ENCODE results near the gene PPT2.
A peak's percentile ranks its signal among the peaks of the same experiment; 100 is the strongest.

The PPT2 gene

GRCh38 chr6:32147401-32148132, 6.4 kb upstream of the PPT2 start:
- Histone ChIP-seq H3K27me3 (ENCODE audit: control insufficient read depth, insufficient read depth, low read length) (peaks cover 28% of the 10 kb centered on the region), H3K4me1 (ENCODE audit: control insufficient read depth, low read depth, low read length) (peaks cover 18% of the 10 kb centered on the region), H3K9ac (ENCODE audit: low read length) (no peak overlapping the region), H3K27ac (ENCODE audit: low read length) (no peak overlapping the region), H3K36me3 (ENCODE audit: control insufficient read depth, low read depth, low read length) (no peaks in the 10 kb centered on the region), H3K4me3 (ENCODE audit: low read length) (no peak overlapping the region), H3K9me3 (ENCODE audit: control insufficient read depth, low read depth, low read length) (no peaks in the 10 kb centered on the region)

DNA sequence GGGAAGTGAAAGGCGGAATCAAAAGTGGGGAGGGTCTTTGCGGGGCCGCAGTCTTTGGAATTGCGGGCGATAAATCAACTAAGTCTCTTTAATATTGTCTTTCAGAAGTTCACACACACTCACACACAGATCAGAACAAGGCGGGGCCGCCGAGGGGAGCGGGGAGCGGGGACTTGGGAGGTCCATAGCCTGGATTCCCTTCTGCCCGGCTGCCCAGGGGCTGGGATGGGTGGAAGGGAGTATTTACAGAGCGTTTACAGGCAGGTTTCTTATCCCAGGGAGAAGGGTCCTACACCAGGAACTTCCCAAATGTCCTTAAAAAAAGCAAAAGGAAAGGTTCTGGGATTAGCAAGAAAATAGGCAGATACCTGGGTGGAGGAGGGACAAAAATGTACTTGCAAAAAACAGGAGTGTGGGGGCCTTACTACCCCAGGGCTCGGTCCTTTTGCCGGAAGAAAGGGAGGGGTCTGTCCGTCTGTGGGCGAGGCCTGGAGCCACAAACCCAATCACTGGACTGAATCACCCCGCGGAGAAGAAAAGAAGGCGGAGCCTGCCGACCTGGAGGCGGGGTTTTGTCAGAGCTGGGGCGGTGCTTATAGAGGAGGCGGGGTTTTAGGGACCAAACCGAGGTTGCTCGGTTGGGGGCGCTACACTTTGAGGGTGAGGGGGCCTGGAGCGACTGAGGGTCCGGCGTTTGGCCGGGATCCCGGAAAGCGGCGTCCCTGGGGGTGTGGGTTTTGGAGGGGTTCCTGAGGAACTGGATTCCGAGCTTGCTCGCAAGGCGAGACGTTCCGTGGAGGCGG, 5.5 kb upstream of the PPT2 start:
- Histone ChIP-seq H3K4me3 (ENCODE audit: low read length) (no peak overlapping the region), H3K4me1 (ENCODE audit: control insufficient read depth, low read depth, low read length) (peaks cover 24% of the 10 kb centered on the region)

GRCh38 chr6:32149092-32149755, 4.7 kb upstream of the PPT2 start:
- H3K27ac ChIP-seq (ENCODE audit: low read length) = no peak overlapping the region
- H3K27me3 ChIP-seq (ENCODE audit: control insufficient read depth, insufficient read depth, low read length) = peaks cover 35% of the 10 kb centered on the region
- H3K9me3 ChIP-seq (ENCODE audit: control insufficient read depth, low read depth, low read length) = no peaks in the 10 kb centered on the region
- H3K4me1 ChIP-seq (ENCODE audit: control insufficient read depth, low read depth, low read length) = peaks cover 24% of the 10 kb centered on the region
- no peak overlapping the region for H3K9ac ChIP-seq (ENCODE audit: low read length)
- H3K36me3 ChIP-seq (ENCODE audit: control insufficient read depth, low read depth, low read length) = no peaks in the 10 kb centered on the region
- H3K4me3 ChIP-seq (ENCODE audit: low read length) = no peak overlapping the region

More for the DNA sequence above, 5.5 kb upstream of the PPT2 start:
- Histone ChIP-seq H3K27me3 (ENCODE audit: control insufficient read depth, insufficient read depth, low read length) (peaks cover 35% of the 10 kb centered on the region), H3K9me3 (ENCODE audit: control insufficient read depth, low read depth, low read length) (no peaks in the 10 kb centered on the region), H3K9ac (ENCODE audit: low read length) (no peak overlapping the region), H3K36me3 (ENCODE audit: control insufficient read depth, low read depth, low read length) (no peaks in the 10 kb centered on the region), H3K27ac (ENCODE audit: low read length) (no peak overlapping the region)

- Histone ChIP-seq H3K9ac (ENCODE audit: low read length) (no peak overlapping the region), H3K4me1 (ENCODE audit: control insufficient read depth, low read depth, low read length) (peaks cover 27% of the 10 kb centered on the region), H3K9me3 (ENCODE audit: control insufficient read depth, low read depth, low read length) (no peaks in the 10 kb centered on the region), H3K27me3 (ENCODE audit: control insufficient read depth, insufficient read depth, low read length) (peaks cover 35% of the 10 kb centered on the region), H3K27ac (ENCODE audit: low read length) (no peak overlapping the region), H3K36me3 (ENCODE audit: control insufficient read depth, low read depth, low read length) (no peaks in the 10 kb centered on the region), H3K4me3 (ENCODE audit: low read length) (peak overlapping the region; percentile 47)
These were observed 3.7 kb upstream of the PPT2 start for GRCh38 chr6:32149932-32150870.

DNA sequence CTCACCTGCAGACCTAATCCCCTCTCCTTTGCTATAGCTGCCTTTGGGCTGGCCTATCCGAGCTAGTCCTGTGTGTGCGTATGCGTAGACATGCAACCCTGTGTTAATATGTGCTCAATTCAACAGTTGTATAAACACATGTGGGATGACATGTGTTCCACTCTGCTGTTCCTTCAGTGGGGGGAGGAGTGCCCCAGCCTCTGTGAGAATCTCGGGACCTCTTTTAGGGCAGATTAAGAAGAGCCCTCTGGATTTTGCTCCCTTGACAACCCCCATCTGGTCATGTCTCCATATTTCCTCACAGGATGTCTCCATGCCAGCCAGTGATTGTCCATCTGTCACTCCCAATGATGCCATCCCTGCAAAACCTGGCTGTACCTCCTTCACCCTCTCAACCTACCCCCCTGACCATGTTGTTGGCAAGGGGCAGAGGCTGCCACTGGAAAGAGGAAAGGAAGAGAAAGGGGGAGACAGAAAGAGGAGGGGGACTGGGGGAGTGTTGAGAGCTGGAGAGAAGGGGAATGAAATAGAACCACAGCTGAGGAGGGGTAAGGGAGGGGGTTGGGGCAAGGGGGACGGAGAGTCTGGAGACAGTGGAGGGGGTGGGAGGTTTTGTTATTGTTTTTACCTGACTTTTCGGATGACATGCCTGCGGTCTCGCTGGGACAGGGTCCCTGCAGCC, 2.6 kb upstream of the PPT2 start:
- Histone ChIP-seq H3K4me3 (ENCODE audit: low read length) (peak overlapping the region; percentile 47), H3K36me3 (ENCODE audit: control insufficient read depth, low read depth, low read length) (peaks cover 5% of the 10 kb centered on the region), H3K27me3 (ENCODE audit: control insufficient read depth, insufficient read depth, low read length) (peaks cover 35% of the 10 kb centered on the region), H3K9ac (ENCODE audit: low read length) (no peak overlapping the region), H3K4me1 (ENCODE audit: control insufficient read depth, low read depth, low read length) (peaks cover 27% of the 10 kb centered on the region), H3K27ac (ENCODE audit: low read length) (no peak overlapping the region), H3K9me3 (ENCODE audit: control insufficient read depth, low read depth, low read length) (no peaks in the 10 kb centered on the region)

- Histone ChIP-seq H3K36me3 (ENCODE audit: control insufficient read depth, low read depth, low read length) (peaks cover 7% of the 10 kb centered on the region), H3K9ac (ENCODE audit: low read length) (peak within 1 kb of the TSS; percentile 95), H3K4me1 (ENCODE audit: control insufficient read depth, low read depth, low read length) (peaks cover 23% of the 10 kb centered on the region), H3K27ac (ENCODE audit: low read length) (no peak within 1 kb of the TSS), H3K9me3 (ENCODE audit: control insufficient read depth, low read depth, low read length) (no peaks in the 10 kb centered on the region), H3K27me3 (ENCODE audit: control insufficient read depth, insufficient read depth, low read length) (peaks cover 35% of the 10 kb centered on the region), H3K4me3 (ENCODE audit: low read length) (peak within 1 kb of the TSS; percentile 98)
These were observed 1.8 kb upstream of the PPT2 start, which contains the start of gene PRRT1 for GRCh38 chr6:32151863-32152768. Gene PRRT1, minus strand, starts transcription at chr6:32151939. Its CDS starts 112 bp downstream, at chr6:32151827.

DNA sequence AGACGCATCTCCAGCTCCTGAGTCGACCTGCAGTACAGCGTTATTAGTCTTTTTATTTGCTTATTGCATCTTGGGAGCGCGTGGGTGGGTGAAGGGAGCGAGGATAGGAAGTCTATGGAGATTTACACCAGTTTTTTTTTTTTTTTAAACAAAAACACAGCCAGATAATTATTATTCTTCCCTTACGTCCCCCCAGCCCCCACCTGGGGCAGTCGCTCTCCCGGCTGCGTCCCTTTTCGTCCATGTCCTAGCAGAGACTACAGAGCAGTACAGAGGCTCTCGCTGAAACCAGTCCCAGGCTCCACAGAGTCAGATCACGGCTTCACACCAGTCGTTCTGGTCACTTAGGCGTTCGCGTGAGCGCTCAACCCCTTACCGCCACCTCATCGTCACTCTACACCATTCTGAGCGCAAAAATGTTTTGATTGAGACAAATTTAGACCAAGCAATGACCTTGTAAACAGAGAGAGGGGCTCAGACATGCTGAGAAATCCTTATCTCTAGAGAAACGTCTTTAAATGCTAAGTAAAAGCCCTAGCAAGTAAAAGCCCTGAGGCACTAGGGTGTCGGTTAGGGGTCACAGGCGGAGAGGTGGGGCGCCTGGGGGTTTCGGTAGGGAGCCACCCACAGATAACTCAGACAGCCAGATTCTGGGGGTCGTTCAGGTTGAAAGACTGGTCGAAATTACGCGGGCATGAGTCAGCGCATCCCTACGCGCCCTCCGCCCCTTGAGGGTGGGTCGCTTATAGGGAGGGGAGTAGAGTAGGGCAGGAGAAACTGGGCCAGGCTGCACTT, 975 bp upstream of the PPT2 start:
- Histone ChIP-seq H3K9me3 (ENCODE audit: control insufficient read depth, low read depth, low read length) (no peaks in the 10 kb centered on the region), H3K27ac (ENCODE audit: low read length) (peak overlapping the region; percentile 85), H3K4me3 (ENCODE audit: low read length) (peak overlapping the region; percentile 98), H3K9ac (ENCODE audit: low read length) (peak overlapping the region; percentile 95), H3K27me3 (ENCODE audit: control insufficient read depth, insufficient read depth, low read length) (peaks cover 35% of the 10 kb centered on the region), H3K4me1 (ENCODE audit: control insufficient read depth, low read depth, low read length) (peaks cover 23% of the 10 kb centered on the region), H3K36me3 (ENCODE audit: control insufficient read depth, low read depth, low read length) (peaks cover 15% of the 10 kb centered on the region)

- Histone ChIP-seq H3K36me3 (ENCODE audit: control insufficient read depth, low read depth, low read length) (peaks cover 23% of the 10 kb centered on the region), H3K27ac (ENCODE audit: low read length) (no peak overlapping the region), H3K4me1 (ENCODE audit: control insufficient read depth, low read depth, low read length) (peaks cover 23% of the 10 kb centered on the region), H3K9ac (ENCODE audit: low read length) (peak overlapping the region; percentile 95), H3K27me3 (ENCODE audit: control insufficient read depth, insufficient read depth, low read length) (peaks cover 32% of the 10 kb centered on the region), H3K4me3 (ENCODE audit: low read length) (peak overlapping the region; percentile 98), H3K9me3 (ENCODE audit: control insufficient read depth, low read depth, low read length) (no peaks in the 10 kb centered on the region)
These were observed 697 bp downstream of the PPT2 start for GRCh38 chr6:32154514-32155161.

- peaks cover 16% of the 10 kb centered on the region for H3K4me1 ChIP-seq (ENCODE audit: control insufficient read depth, low read depth, low read length)
- H3K36me3 ChIP-seq (ENCODE audit: control insufficient read depth, low read depth, low read length) = peaks cover 23% of the 10 kb centered on the region
- no peak overlapping the region for H3K9ac ChIP-seq (ENCODE audit: low read length)
- peaks cover 14% of the 10 kb centered on the region for H3K27me3 ChIP-seq (ENCODE audit: control insufficient read depth, insufficient read depth, low read length)
- H3K4me3 ChIP-seq (ENCODE audit: low read length) = no peak overlapping the region
- H3K27ac ChIP-seq (ENCODE audit: low read length) = no peak overlapping the region
- H3K9me3 ChIP-seq (ENCODE audit: control insufficient read depth, low read depth, low read length) = no peaks in the 10 kb centered on the region
These were observed 3.0 kb downstream of the PPT2 start for GRCh38 chr6:32156891-32157290.
